HL-60/S4 treated with retinoic acid at 250 ng/mL for 4 days and 3 days (cell line): Measurements from ENCODE around the gene GOLGA8A.
"Not testable (repeated sequence)": the region's sequence is repeated elsewhere in the genome, so short reads cannot be mapped to it uniquely, and the experiment has no call there.

Source experiments
- in situ Hi-C: fragments of 300-500 bp; cut with MboI; formaldehyde crosslinking; loops from 2 replicates; pipeline ENCODE4 v1.7.0; 2022; ENCODE audit warnings: low sequenced_read_pairs

Gene GOLGA8A

GRCh38 chr15:34418435-34418834, 19.2 kb downstream of the GOLGA8A start:
- in situ Hi-C loops: not testable (repeated sequence)

- in situ Hi-C loops: not testable (repeated sequence)
Measured at GRCh38 chr15:34409511-34409910, 28.1 kb downstream of the GOLGA8A start.

- in situ Hi-C loops: not testable (repeated sequence)
Measured at GRCh38 chr15:34408973-34409372, 28.6 kb downstream of the GOLGA8A start.

- in situ Hi-C loops: not testable (repeated sequence)
Measured at GRCh38 chr15:34403899-34404298, 33.7 kb downstream of the GOLGA8A start.

GRCh38 chr15:34403160-34403598, 34.4 kb downstream of the GOLGA8A start:
- in situ Hi-C loops: not testable (repeated sequence)

- in situ Hi-C loops: not testable (repeated sequence)
Measured at GRCh38 chr15:34397637-34398259, 39.9 kb downstream of the GOLGA8A start.

- in situ Hi-C loops: not testable (repeated sequence)
Measured at GRCh38 chr15:34392981-34393380, 44.6 kb downstream of the GOLGA8A start.

- in situ Hi-C loops: not testable (repeated sequence)
Measured at GRCh38 chr15:34389594-34390086, 48.0 kb downstream of the GOLGA8A start.
